ENCODE measurements around the gene KCNG1.
"Not testable (repeated sequence)": the region's sequence is repeated elsewhere in the genome, so short reads cannot be mapped to it uniquely, and the experiment has no call there.

KCNG1 gene

DNA sequence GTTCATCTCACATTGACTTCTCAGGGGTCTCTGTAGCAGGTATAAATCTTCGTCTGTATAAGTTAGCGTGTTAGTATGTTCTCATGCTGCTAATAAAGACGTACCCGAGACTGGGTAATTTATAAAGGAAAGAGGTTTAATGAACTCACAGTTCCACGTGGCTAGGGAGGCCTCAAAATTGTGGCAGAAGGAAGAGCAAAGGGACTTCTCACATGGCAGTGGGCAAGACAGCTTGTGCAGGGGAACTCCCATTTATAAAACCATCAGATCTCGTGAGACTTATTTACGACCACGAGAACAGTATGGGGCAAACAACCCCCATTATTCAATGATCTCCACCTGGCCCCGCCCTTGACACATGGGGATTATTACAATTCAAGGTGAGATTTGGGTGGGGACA is 22.6 kb upstream of the KCNG1 start:
- not testable (repeated sequence) for H3K9me3 ChIP-seq (ENCODE audit: control insufficient read depth, insufficient read depth, low read length); H3K9ac ChIP-seq (ENCODE audit: low read depth, low read length); H3K36me3 ChIP-seq (ENCODE audit: insufficient read depth, low read length); H3K4me1 ChIP-seq (ENCODE audit: insufficient read depth, low read length)

DNA sequence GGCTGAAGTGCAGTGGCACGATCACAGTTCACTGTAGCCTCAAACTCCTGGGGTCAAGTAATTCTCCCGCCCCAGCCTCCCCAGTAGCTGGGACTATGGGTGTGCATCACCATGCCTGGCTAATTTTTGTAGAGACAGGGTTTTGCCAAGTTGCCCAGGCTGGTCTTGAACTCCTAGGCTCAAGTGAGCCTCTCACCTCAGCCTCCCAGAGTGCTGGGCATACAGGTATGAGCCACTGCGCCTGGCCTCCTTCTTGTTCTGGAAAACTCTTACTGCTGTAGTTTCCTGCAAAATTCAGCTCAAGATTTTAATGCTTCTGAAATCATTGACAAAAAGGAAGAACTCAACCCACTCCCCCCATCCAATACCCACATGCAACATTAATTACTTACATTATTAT is 21.9 kb upstream of the KCNG1 start:
- H3K4me1 ChIP-seq (ENCODE audit: insufficient read depth, low read length): peaks cover 6% of the 10 kb centered on the region; the same call in 1 of the 2 replicates
- no peaks in the 10 kb centered on the region for H3K36me3 ChIP-seq (ENCODE audit: insufficient read depth, low read length)

DNA sequence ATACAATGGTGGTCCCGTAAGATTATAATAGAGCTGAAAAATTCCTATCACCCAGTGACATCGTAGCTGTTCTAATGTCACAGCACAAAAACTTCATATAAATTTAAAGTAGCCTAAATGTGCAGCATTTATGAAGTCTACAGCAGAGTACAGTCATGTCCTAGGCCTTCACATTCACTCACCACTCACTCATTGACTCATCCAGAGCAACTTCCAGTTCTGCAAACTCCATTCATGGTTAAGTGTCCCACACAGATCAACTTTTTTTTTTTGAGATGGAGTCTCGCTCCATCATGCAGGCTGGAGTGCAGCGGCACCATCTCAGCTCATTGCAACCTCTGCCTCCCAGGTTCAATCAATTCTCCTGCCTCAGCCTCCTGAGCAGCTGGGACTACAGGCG is 20.9 kb upstream of the KCNG1 start:
- H3K9me3 ChIP-seq (ENCODE audit: control insufficient read depth, insufficient read depth, low read length): no peaks in the 10 kb centered on the region; the same call in 1 of the 2 replicates
- peaks cover 6% of the 10 kb centered on the region; the same call in 1 of the 2 replicates for H3K4me1 ChIP-seq (ENCODE audit: insufficient read depth, low read length)
- H3K36me3 ChIP-seq (ENCODE audit: insufficient read depth, low read length): no peaks in the 10 kb centered on the region
- no peak overlapping the region for H3K9ac ChIP-seq (ENCODE audit: low read depth, low read length)

More for the DNA sequence above, 21.9 kb upstream of the KCNG1 start:
- H3K9me3 ChIP-seq (ENCODE audit: control insufficient read depth, insufficient read depth, low read length): no peaks in the 10 kb centered on the region; the same call in 1 of the 2 replicates
- no peak overlapping the region for H3K9ac ChIP-seq (ENCODE audit: low read depth, low read length)

DNA sequence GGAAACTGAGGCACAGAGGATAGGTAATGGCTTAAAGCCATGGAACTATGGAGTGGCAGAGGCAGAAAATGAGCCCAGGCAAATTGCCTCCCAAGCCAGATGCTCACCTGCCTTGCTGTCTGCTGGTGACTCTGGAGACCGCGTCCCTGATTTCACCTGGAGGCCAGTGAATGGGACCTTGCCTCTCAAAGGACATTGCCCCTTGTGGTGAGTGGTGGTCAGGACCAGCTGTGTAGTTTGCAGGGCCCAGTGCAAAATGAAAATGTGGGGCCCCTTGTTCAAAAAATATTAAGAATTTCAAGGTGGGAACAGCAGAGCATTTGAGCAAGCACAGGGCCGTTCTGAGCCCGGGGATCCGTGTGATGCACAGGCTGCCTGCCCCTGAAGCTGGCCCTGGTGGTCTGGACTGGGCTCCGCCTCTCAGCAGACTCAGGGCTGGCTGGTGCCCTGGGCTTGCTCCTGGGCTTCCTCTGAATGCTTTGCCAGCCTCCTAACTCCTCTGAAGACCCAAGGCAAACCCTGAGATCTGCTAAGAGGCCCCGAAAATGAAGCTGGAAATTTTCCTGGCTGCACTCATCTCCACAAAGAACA is 19.8 kb upstream of the KCNG1 start:
- Histone ChIP-seq H3K9me3 (ENCODE audit: control insufficient read depth, insufficient read depth, low read length) (no peaks in the 10 kb centered on the region; the same call in 1 of the 2 replicates), H3K36me3 (ENCODE audit: insufficient read depth, low read length) (no peaks in the 10 kb centered on the region), H3K4me1 (ENCODE audit: insufficient read depth, low read length) (peaks cover 6% of the 10 kb centered on the region; the same call in 1 of the 2 replicates), H3K9ac (ENCODE audit: low read depth, low read length) (no peak overlapping the region)

DNA sequence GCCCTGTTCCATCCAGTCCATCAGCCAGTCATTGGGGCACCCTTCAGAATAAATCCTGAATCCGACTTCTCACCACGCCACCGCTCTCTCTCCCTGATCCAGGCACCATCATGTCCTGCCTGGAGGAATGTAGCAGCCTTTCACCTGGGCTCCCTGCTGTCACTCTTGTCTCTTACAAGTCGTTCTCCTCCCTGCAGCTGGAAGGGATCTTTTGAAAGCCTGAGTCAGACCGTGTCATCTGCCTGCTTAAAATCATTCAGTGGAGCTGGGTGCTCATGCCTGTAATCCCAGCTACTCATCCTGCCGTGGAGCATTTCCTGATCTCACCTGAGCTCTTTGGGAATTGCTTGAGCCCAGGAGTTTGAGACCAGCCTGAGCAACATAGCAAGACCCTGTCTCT is 19.2 kb upstream of the KCNG1 start:
- no peak overlapping the region for H3K9ac ChIP-seq (ENCODE audit: low read depth, low read length)
- H3K36me3 ChIP-seq (ENCODE audit: insufficient read depth, low read length): no peaks in the 10 kb centered on the region
- H3K9me3 ChIP-seq (ENCODE audit: control insufficient read depth, insufficient read depth, low read length): no peaks in the 10 kb centered on the region; the same call in 1 of the 2 replicates
- H3K4me1 ChIP-seq (ENCODE audit: insufficient read depth, low read length): peaks cover 6% of the 10 kb centered on the region; the same call in 1 of the 2 replicates

DNA sequence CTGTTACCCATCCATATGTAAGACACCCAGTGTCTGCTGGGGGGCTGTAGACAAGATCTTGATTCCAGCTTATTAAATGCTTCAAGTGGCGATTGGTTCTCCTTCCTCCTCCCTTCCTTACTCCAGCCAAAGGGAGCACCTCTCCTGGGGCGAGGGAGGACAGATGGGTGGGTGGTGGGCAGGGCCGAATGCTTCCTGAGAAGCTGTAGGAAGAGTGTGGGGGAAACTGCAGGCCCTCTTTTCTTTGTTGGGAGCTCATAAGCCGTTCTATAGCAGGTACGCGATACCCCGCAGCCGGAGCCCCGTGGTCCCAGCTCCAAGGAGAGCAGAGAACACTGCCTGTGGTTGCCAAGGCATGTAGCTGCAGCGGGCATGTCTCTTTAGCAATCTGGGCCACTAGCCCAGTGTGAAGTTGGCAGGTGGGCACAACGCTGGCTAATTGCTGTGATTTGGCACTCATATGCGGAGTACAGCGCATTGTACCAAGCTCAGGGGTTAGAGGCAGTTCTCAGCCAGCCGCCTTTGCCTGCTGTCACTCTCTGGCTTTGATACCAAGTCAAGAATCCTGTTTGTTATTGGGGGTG is 14.7 kb upstream of the KCNG1 start:
- H3K4me1 ChIP-seq (ENCODE audit: insufficient read depth, low read length): peaks cover 24% of the 10 kb centered on the region

DNA sequence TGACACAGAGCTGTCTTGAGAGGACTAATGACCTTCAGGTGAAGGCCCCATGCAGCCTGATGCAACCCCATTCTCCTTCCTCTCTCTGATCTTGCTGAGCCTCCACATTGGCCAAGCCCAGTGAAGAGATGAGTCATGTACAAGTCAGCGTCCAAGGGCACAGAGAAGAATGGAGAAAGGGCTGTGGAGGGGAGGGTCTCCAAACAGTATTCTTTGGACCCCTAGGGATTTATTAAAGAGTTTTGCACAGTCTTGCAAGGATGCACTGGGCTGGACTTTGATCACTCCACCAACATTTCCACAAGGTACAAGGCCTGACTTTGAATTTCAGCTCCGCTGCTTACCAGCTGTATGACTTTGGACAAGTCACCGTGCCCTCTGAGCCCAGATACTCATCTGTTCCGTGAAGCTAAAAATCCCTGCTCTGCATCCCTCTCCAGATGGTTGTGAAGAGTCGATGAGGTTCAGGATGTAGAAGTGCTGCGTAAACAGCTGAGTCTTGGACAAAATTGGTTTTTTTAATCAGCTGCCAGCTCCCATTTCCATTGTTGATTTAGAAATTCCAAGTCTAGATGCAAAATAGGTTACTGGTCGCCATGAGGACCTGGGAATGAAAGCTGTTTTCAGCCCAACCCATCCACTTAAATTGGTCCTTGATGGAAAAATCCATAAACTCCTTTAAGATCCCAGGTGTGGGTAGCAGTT is 14.1 kb upstream of the KCNG1 start:
- Histone ChIP-seq H3K9me3 (ENCODE audit: control insufficient read depth, insufficient read depth, low read length) (peaks cover 2% of the 10 kb centered on the region; the same call in 1 of the 2 replicates), H3K4me1 (ENCODE audit: insufficient read depth, low read length) (peaks cover 18% of the 10 kb centered on the region), H3K36me3 (ENCODE audit: insufficient read depth, low read length) (no peaks in the 10 kb centered on the region; the same call in 1 of the 2 replicates), H3K9ac (ENCODE audit: low read depth, low read length) (no peak overlapping the region)

More for the DNA sequence above, 14.7 kb upstream of the KCNG1 start:
- no peaks in the 10 kb centered on the region; the same call in 1 of the 2 replicates for H3K36me3 ChIP-seq (ENCODE audit: insufficient read depth, low read length)
- H3K9ac ChIP-seq (ENCODE audit: low read depth, low read length): no peak overlapping the region
- no peaks in the 10 kb centered on the region for H3K9me3 ChIP-seq (ENCODE audit: control insufficient read depth, insufficient read depth, low read length)

DNA sequence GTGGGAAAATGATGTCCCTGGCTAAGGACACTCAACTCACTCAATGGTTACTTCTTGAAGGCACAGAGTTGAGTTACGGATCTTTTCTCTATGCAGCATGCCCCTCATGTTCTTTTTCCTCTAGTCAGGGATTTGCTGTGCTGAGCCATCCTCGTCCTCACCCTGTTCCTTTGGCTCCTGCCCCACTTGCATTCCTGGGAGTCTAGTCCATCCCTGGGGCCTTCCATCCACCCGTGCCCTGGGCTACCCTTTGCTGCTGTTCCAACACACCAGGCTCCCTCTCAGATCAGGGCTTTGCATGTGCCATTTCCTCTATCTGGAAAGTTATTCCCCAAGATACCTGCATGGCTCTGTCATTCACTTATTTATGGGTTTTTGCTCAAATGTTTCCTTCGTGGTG is 13.3 kb upstream of the KCNG1 start:
- no peaks in the 10 kb centered on the region; the same call in 1 of the 2 replicates for H3K36me3 ChIP-seq (ENCODE audit: insufficient read depth, low read length)

DNA sequence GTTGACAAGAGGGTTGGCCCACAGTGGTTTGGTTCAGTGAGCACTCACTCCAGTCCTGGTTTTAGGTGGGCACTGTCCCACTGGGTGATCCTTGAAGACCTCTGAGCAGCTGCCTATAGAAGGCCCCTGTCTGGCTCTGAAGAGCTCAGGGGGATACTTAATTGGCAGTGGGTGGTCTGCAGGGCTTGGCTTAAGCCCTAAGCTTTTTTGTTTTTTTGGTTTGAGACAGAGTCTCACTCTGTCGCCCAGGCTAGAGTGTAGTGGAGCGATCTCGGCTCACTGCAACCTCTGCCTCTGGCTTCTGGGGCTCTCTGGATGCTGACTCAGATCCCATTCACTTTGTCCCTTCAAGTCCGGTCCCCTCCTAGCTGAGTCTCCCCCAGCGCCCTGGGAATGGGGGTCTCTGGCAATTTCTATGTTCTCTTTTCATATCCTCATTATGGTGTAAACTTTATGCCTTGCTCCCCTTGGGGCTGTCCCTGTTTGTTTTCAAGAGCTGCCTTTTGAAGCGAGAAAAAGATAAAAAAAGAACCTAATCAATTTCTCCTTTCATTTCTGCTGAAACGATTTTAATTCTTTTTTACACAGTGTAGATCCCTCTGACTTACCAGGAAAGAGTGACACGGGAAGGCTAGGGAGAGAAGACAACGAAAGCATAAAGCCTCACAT is 12.2 kb upstream of the KCNG1 start:
- H3K9me3 ChIP-seq (ENCODE audit: control insufficient read depth, insufficient read depth, low read length): peaks cover 5% of the 10 kb centered on the region; the same call in 1 of the 2 replicates
- H3K4me1 ChIP-seq (ENCODE audit: insufficient read depth, low read length): peaks cover 21% of the 10 kb centered on the region
- no peak overlapping the region for H3K9ac ChIP-seq (ENCODE audit: low read depth, low read length)
- H3K36me3 ChIP-seq (ENCODE audit: insufficient read depth, low read length): no peaks in the 10 kb centered on the region; the same call in 1 of the 2 replicates

More for the DNA sequence above, 13.3 kb upstream of the KCNG1 start:
- peaks cover 5% of the 10 kb centered on the region; the same call in 1 of the 2 replicates for H3K9me3 ChIP-seq (ENCODE audit: control insufficient read depth, insufficient read depth, low read length)
- peaks cover 18% of the 10 kb centered on the region for H3K4me1 ChIP-seq (ENCODE audit: insufficient read depth, low read length)
- no peak overlapping the region for H3K9ac ChIP-seq (ENCODE audit: low read depth, low read length)

DNA sequence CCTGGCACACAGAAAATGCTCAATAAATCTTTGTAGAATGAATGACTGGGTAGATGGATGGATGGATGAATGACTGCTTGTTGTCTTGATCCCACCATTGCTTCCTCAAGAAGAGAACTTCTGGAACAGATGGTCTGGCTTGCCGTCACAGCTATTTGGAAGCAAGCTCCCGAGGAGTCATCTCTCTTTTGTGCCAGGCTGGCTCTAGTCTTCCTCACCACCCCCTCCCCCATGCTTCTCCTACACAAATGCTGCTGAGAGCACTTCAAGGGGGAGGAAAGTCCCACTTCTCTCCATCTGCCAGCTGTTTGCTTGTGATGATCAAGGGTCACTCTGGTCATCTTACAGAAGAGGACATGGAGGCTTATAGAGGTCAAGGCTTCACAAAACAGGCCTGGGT is 11.6 kb upstream of the KCNG1 start:
- Histone ChIP-seq H3K9me3 (ENCODE audit: control insufficient read depth, insufficient read depth, low read length) (peaks cover 5% of the 10 kb centered on the region; the same call in 1 of the 2 replicates), H3K9ac (ENCODE audit: low read depth, low read length) (no peak overlapping the region), H3K36me3 (ENCODE audit: insufficient read depth, low read length) (no peaks in the 10 kb centered on the region; the same call in 1 of the 2 replicates), H3K4me1 (ENCODE audit: insufficient read depth, low read length) (peaks cover 21% of the 10 kb centered on the region)

DNA sequence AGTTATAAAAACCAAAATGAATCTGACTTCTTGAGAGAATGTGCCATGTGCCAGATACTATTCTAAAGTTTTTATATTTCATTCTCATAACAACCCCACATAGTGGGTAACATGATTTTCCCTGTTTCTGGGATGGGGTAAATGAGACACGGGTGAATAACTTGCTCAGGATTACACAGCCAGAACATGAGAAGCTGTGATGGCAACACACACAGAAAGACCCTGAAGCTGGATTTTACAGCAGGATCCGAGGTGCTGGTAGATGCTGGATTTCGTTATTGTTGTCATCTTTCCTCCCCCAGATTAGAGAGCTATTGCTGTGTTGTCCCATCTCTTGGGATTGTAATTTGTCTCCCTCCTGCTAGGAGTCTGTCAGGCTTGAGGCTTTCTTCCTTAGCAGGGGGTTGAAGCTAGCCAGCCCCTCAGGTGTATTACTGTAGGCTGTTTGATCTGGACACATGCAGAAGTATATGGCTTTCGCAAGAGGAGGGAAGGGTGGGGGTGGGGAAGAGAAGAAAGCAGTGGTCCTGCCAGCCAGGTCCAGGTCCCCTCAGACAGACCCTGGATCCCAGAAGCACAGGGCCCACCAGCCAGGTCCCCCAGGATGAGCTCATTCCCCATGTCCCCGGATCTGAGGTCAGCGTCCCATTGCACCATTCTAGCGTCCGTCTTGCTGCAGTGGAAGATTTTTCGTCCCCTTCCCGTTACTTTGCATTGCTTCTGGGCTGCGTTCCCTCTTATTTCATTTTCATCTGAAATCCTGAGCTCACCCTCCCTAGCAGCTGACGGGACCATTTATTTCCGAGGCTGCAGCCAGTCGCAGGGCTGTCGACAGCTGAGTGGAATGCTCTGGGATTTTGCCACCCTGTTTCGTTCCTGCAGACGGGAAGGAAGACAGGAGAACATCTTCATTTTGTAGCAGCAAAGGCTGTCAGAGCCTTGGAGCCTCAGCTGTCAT is 7.3 kb upstream of the KCNG1 start:
- Histone ChIP-seq H3K9ac (ENCODE audit: low read depth, low read length) (no peak overlapping the region), H3K9me3 (ENCODE audit: control insufficient read depth, insufficient read depth, low read length) (peaks cover 5% of the 10 kb centered on the region; the same call in 1 of the 2 replicates), H3K4me1 (ENCODE audit: insufficient read depth, low read length) (peaks cover 22% of the 10 kb centered on the region), H3K36me3 (ENCODE audit: insufficient read depth, low read length) (no peaks in the 10 kb centered on the region; the same call in 1 of the 2 replicates)

DNA sequence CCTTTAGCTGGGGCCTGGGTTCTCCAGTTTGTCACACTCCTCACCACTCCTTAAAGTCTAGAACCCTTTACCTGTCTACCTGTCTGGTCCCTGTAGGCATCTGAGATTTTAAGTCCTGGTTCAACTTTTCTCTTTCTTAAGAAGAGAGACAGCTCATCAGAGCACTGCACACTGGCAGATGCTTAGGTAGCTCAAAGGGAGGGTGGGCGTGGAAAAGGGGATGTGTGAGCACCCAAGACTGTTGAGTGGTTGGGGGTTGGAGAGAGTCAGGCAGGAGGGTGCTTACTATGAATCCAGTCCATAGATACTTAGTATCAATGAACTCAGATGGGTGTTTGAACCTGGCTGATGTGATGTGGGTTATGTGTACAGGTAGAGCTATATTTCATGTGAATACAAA is 6.6 kb upstream of the KCNG1 start:
- Histone ChIP-seq H3K9ac (ENCODE audit: low read depth, low read length) (no peak overlapping the region), H3K4me1 (ENCODE audit: insufficient read depth, low read length) (peaks cover 19% of the 10 kb centered on the region), H3K36me3 (ENCODE audit: insufficient read depth, low read length) (no peaks in the 10 kb centered on the region; the same call in 1 of the 2 replicates), H3K9me3 (ENCODE audit: control insufficient read depth, insufficient read depth, low read length) (peaks cover 5% of the 10 kb centered on the region; the same call in 1 of the 2 replicates)

DNA sequence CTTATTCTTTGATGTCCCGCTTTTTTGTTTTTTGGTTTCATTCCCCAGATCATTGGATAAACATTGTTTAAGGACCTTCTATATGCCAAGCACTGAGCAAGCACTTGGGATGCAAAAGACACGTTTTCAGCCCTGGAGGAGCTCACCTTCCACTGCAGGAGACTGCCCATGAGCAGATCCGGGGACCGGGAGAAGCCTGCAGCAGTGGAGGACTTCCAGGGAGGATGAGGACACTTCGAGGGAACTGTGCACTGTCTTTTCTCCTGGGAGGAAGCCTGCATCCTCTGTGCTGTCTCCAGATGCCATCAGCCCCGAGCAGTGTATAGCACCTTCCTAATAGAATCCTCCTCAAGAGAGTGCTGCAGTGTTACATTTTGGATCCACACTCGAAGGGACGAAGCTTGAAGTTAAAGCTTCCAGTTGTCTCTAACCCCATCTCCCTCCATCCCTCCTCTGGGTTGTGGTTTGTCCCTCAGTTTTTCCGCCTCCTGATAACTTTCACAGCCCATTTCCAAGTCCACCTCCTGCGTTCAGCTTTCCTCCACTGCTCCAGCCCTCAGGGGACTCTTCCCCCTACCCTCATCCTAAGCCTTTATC is 5.8 kb upstream of the KCNG1 start:
- Histone ChIP-seq H3K4me1 (ENCODE audit: insufficient read depth, low read length) (peaks cover 12% of the 10 kb centered on the region), H3K36me3 (ENCODE audit: insufficient read depth, low read length) (no peaks in the 10 kb centered on the region), H3K9me3 (ENCODE audit: control insufficient read depth, insufficient read depth, low read length) (peaks cover 5% of the 10 kb centered on the region; the same call in 1 of the 2 replicates), H3K9ac (ENCODE audit: low read depth, low read length) (no peak overlapping the region)
